ENCODE results near the gene DYNC1I1. TPM values are rescaled to one million over a fixed set of nuclear protein-coding genes. Genes with fewer than 3 reads are reported as not detected.

DYNC1I1 gene
- total and polyA plus RNA-seq, 2 of the 13 experiments (the other 11 are each of a cell fraction or from before 2014, with no cell fraction given) = not detected

DNA sequence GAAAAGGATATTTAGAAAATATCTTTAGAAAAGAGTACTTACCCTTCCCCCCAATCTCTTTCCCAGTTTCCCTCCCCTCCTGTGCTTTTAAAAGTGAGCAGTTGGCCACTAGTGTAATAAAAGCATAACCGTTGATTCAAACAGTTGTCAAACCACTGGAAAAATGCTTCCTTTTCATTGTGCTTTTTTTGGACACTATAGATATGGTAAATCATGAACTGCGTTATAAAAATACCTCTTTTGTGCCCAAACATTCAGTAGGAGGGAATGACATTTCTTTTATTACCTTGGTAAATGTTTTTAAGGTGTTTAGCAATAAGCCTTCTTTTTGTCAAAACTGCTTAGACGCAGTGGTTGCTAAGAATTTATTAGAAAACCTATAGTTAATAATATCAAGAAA lies 317.2 kb downstream of the DYNC1I1 start:
- WGBS (ENCODE audit: low lambda C conversion rate) = 50% methylated on average over 3 of the region's 3 CpGs
- FAIRE-seq (no peak), DNase-seq (ENCODE audit: low spot score) (no peak), ATAC-seq (no peak)
- Histone ChIP-seq H3K79me2 (ENCODE audit: insufficient read depth, low read length) (no peaks in the 10 kb centered on the region), H2AFZ (ENCODE audit: low read length) (no peak overlapping the region), H4K20me1 (ENCODE audit: insufficient read depth, low read length) (no peaks in the 10 kb centered on the region), H3K27ac (ENCODE audit: extremely low read length, insufficient read depth, low read length) (no peak overlapping the region), H3K4me2 (ENCODE audit: low read depth, low read length) (no peak overlapping the region), H3K4me3 (replicated peaks in 1 of 3; ENCODE audit: insufficient read depth in 1 of 3, low read depth in 2 of 3, low read length in 3 of 3) (no peak overlapping the region), H3K4me1 (ENCODE audit: insufficient read depth, low read length) (no peaks in the 10 kb centered on the region), H3K9me3 (ENCODE audit: low read length) (no peaks in the 10 kb centered on the region), H3K36me3 (replicated peaks in 1 of 2; ENCODE audit: control insufficient read depth in 1 of 2, insufficient read depth in 2 of 2, low read length in 2 of 2) (no peaks in the 10 kb centered on the region), H3K9ac (ENCODE audit: insufficient read depth, low read depth, low read length) (no peak overlapping the region), H3K27me3 (ENCODE audit: control insufficient read depth in 1 of 2, insufficient read depth in 2 of 2, low read length in 2 of 2) (no peaks in the 10 kb centered on the region)
- in situ Hi-C loops (cut with HindIII; ENCODE audit: extremely low pct_ligation_motif_present, low pct_unique_long_range_greater_than_20kb) (no loop called here), intact Hi-C loops (cut with micrococcal nuclease; ENCODE audit: unreplicated experiment) (no loop called here)
- TF ChIP-seq MXD4 (CRISPR knock-in tag; IDR thresholded peaks at IDR 0.05) (no peak), ZNF550 (CRISPR knock-in tag; IDR thresholded peaks at IDR 0.05; ENCODE audit: borderline replicate concordance) (no peak), ZNF615 (CRISPR knock-in tag; IDR thresholded peaks at IDR 0.05; ENCODE audit: borderline replicate concordance) (no peak)
- TF ChIP-seq, protein P1, sequence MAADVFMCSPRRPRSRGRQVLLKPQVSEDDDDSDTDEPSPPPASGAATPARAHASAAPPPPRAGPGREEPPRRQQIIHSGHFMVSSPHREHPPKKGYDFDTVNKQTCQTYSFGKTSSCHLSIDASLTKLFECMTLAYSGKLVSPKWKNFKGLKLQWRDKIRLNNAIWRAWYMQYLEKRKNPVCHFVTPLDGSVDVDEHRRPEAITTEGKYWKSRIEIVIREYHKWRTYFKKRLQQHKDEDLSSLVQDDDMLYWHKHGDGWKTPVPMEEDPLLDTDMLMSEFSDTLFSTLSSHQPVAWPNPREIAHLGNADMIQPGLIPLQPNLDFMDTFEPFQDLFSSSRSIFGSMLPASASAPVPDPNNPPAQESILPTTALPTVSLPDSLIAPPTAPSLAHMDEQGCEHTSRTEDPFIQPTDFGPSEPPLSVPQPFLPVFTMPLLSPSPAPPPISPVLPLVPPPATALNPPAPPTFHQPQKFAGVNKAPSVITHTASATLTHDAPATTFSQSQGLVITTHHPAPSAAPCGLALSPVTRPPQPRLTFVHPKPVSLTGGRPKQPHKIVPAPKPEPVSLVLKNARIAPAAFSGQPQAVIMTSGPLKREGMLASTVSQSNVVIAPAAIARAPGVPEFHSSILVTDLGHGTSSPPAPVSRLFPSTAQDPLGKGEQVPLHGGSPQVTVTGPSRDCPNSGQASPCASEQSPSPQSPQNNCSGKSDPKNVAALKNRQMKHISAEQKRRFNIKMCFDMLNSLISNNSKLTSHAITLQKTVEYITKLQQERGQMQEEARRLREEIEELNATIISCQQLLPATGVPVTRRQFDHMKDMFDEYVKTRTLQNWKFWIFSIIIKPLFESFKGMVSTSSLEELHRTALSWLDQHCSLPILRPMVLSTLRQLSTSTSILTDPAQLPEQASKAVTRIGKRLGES (CRISPR knock-in tag; IDR thresholded peaks at IDR 0.05; ENCODE audit: borderline replicate concordance) = no peak
- CTCF ChIA-PET (ENCODE audit: low intra/inter-chr PET ratio, low total read pairs) = no interaction called here
- POLR2A ChIA-PET = no interaction called here
- no TSS peak for BruUV-seq (replicated peaks)

DNA sequence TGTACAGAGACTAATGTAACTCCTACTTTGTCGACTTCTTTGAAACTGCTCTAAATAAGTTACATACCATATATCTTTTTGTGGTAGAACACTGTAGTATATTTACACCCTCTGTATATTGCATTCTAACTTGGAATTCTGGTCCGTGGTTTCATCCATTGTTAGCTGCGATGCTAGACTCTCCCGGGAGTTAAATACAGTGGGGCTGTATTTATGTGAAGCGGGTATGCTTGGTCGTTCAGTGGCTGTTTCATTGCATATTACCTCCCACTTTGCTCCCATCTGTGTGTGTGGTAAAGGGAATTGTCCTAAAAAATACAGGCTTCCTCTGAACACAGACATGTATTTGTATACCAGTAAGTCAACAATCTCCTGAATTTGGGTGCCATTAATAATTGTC lies 318.4 kb downstream of the DYNC1I1 start:
- CTCF ChIA-PET (ENCODE audit: low intra/inter-chr PET ratio, low total read pairs) = no interaction called here
- Histone ChIP-seq H3K9me3 (ENCODE audit: low read length) (no peaks in the 10 kb centered on the region), H3K4me3 (replicated peaks in 1 of 3; ENCODE audit: insufficient read depth in 1 of 3, low read depth in 2 of 3, low read length in 3 of 3) (no peak overlapping the region), H3K27ac (ENCODE audit: extremely low read length, insufficient read depth, low read length) (no peak overlapping the region), H3K36me3 (replicated peaks in 1 of 2; ENCODE audit: control insufficient read depth in 1 of 2, insufficient read depth in 2 of 2, low read length in 2 of 2) (no peaks in the 10 kb centered on the region), H3K27me3 (ENCODE audit: control insufficient read depth in 1 of 2, insufficient read depth in 2 of 2, low read length in 2 of 2) (no peaks in the 10 kb centered on the region), H4K20me1 (ENCODE audit: insufficient read depth, low read length) (no peaks in the 10 kb centered on the region), H3K79me2 (ENCODE audit: insufficient read depth, low read length) (no peaks in the 10 kb centered on the region), H3K4me1 (ENCODE audit: insufficient read depth, low read length) (no peaks in the 10 kb centered on the region), H3K9ac (ENCODE audit: insufficient read depth, low read depth, low read length) (no peak overlapping the region), H3K4me2 (ENCODE audit: low read depth, low read length) (no peak overlapping the region), H2AFZ (ENCODE audit: low read length) (no peak overlapping the region)
- 70% methylated on average over 6 of the region's 6 CpGs for WGBS (ENCODE audit: low lambda C conversion rate)
- FAIRE-seq = no peak
- no peak for DNase-seq (ENCODE audit: low spot score)
- POLR2A ChIA-PET = no interaction called here
- intact Hi-C loops (cut with micrococcal nuclease; ENCODE audit: unreplicated experiment) = no loop called here
- in situ Hi-C loops (cut with HindIII; ENCODE audit: extremely low pct_ligation_motif_present, low pct_unique_long_range_greater_than_20kb) = no loop called here
- no peak for ATAC-seq
- no TSS peak for BruUV-seq (replicated peaks)
- TF ChIP-seq ZBTB7A (CRISPR knock-in tag; IDR thresholded peaks at IDR 0.05) (no peak), SSRP1 (CRISPR knock-in tag; IDR thresholded peaks at IDR 0.05) (no peak), ZNF850 (CRISPR knock-in tag; conservative IDR thresholded peaks at IDR 0.05) (no peak), SIN3B (IDR thresholded peaks at IDR 0.05; ENCODE audit: low read length) (no peak), TCF7L2 (IDR thresholded peaks at IDR 0.05; ENCODE audit: low read depth, low read length) (no peak), ZNF234 (CRISPR knock-in tag; conservative IDR thresholded peaks at IDR 0.05) (no peak), RBFOX2 (IDR thresholded peaks at IDR 0.05; ENCODE audit: low read depth, low read length) (no peak), GATAD2A (CRISPR knock-in tag; IDR thresholded peaks at IDR 0.05) (no peak), ZNF83 (CRISPR knock-in tag; IDR thresholded peaks at IDR 0.05; ENCODE audit: borderline replicate concordance) (no peak), ZFP1 (CRISPR knock-in tag; IDR thresholded peaks at IDR 0.05) (no peak), ZFX (CRISPR knock-in tag; IDR thresholded peaks at IDR 0.05; ENCODE audit: low read depth) (no peak), JDP2 (CRISPR knock-in tag; IDR thresholded peaks at IDR 0.05; ENCODE audit: borderline replicate concordance) (no peak)

Data from HepG2 (cell line).